H1 (cell line): ENCODE measurements around the gene ELMO1. TPM values are rescaled to one million over a fixed set of nuclear protein-coding genes. Genes with fewer than 3 reads are reported as not detected.

Source experiments
- CTCF ChIA-PET: fragments of 300-600 bp; sonication (Branson Sonifier 250); formaldehyde crosslinking; loops from one replicate; lab custom pipeline; 2021; ENCODE audit not compliant: partially characterized antibody; lab: Charles Lee
- POLR2A ChIA-PET: fragments of 300-600 bp; sonication (Branson Sonifier 250); formaldehyde crosslinking; loops from one replicate; lab custom pipeline; 2021; ENCODE audit warnings: inconsistent platforms; ENCODE audit not compliant: partially characterized antibody; lab: Charles Lee
- DNase-seq, 2 experiments: peaks; one replicate each; pipeline versions ENCODE4 v3.0.0 to v3.0.0-alpha.2; 2010 to 2022; ENCODE audit warnings: low spot score in 2 of 2, low read depth in 1 of 2, mixed read lengths in 1 of 2
- FAIRE-seq: peaks from 2 replicates; lab custom pipeline; 2011; peaks lifted over from hg19 to GRCh38; lab: Jason Lieb, UNC
- H2AFZ ChIP-seq: 2 replicates; pipeline ENCODE4 v1.8.1; 2012; ENCODE audit warnings: low read length, inconsistent platforms
- H2AK5ac ChIP-seq: 2 replicates; pipeline ENCODE4 v1.6.1; 2013; ENCODE audit warnings: low read depth, low read length
- H2BK120ac ChIP-seq: replicated peaks from 2 replicates; pipeline ENCODE3; 2013; ENCODE audit warnings: low read depth, low read length, inconsistent platforms
- H2BK12ac ChIP-seq: 2 replicates; pipeline ENCODE4 v1.6.1; 2013; ENCODE audit warnings: low read depth, low read length
- H2BK15ac ChIP-seq: 2 replicates; pipeline ENCODE4 v1.6.1; 2013; ENCODE audit warnings: low read length
- H2BK20ac ChIP-seq: 2 replicates; pipeline ENCODE4 v1.6.1; 2013; ENCODE audit warnings: low read length
- H2BK5ac ChIP-seq: 2 replicates; pipeline ENCODE4 v1.6.1; 2013; ENCODE audit warnings: low read depth, low read length
- H3K14ac ChIP-seq: 2 replicates; pipeline ENCODE4 v1.6.1; 2013; ENCODE audit warnings: inconsistent platforms; ENCODE audit not compliant: insufficient read length
- H3K18ac ChIP-seq: 2 replicates; pipeline ENCODE4 v1.6.1; 2013; ENCODE audit warnings: low read length; ENCODE audit errors: extremely low read depth
- H3K23ac ChIP-seq: 2 replicates; pipeline ENCODE4 v1.6.1; 2013; ENCODE audit warnings: inconsistent platforms; ENCODE audit not compliant: insufficient read length
- H3K23me2 ChIP-seq: 2 replicates; pipeline ENCODE4 v1.6.1; 2013; ENCODE audit warnings: low read depth, low read length
- H3K27ac ChIP-seq: 2 replicates; pipeline ENCODE4 v1.6.1; 2011; ENCODE audit warnings: low read depth, low read length, inconsistent platforms
- H3K27me3 ChIP-seq, 4 experiments: replicated peaks in 1 of 4; 1 replicate in 1 of 4; 2 replicates in 3 of 4; pipeline versions ENCODE4 v1.6.1 to v1.8.1; 2011 to 2013; ENCODE audit warnings: low read length in 3 of 4, mild to moderate bottlenecking in 3 of 4, inconsistent platforms in 2 of 4, mixed read lengths in 2 of 4, moderate library complexity in 1 of 4; ENCODE audit not compliant: control insufficient read depth in 3 of 4, insufficient read depth in 3 of 4; ENCODE audit errors: extremely low read depth in 1 of 4
- H3K36me3 ChIP-seq, 4 experiments: 2 replicates each; pipeline versions ENCODE4 v1.6.1 to v1.8.1; 2011 to 2013; ENCODE audit warnings: mild to moderate bottlenecking in 4 of 4, low read length in 3 of 4, moderate library complexity in 2 of 4, control low read depth in 1 of 4, inconsistent platforms in 1 of 4; ENCODE audit not compliant: insufficient read depth in 4 of 4, control insufficient read depth in 2 of 4
- H3K4ac ChIP-seq: replicated peaks from 2 replicates; pipeline ENCODE3; 2013; ENCODE audit warnings: low read length, low read depth, mixed read lengths, inconsistent platforms; ENCODE audit not compliant: insufficient read length
- H3K4me1 ChIP-seq, 4 experiments: replicated peaks in 1 of 4; 1 replicate in 1 of 4; 2 replicates in 3 of 4; pipeline versions ENCODE4 v1.6.1 to v1.8.1; 2011 to 2013; ENCODE audit warnings: low read length in 3 of 4, inconsistent platforms in 2 of 4, mixed read lengths in 1 of 4; ENCODE audit not compliant: insufficient read depth in 4 of 4, control insufficient read depth in 3 of 4
- H3K4me2 ChIP-seq, 2 experiments: 2 replicates each; pipeline versions ENCODE4 v1.6.1 to v1.8.1; 2011 to 2013; ENCODE audit warnings: low read depth in 2 of 2, low read length in 2 of 2, control low read depth in 1 of 2, inconsistent platforms in 1 of 2, mild to moderate bottlenecking in 1 of 2; ENCODE audit not compliant: insufficient read depth in 1 of 2
- H3K4me3 ChIP-seq, 4 experiments: fragments of 200-600, 300-600 bp in 1 of 4; sonication (generic), shearing (Covaris generic), sonication (Bioruptor Twin) in 1 of 4; 2 replicates each; pipeline versions ENCODE4 v1.5.1 to v1.8.1; 2011 to 2016; ENCODE audit warnings: low read length in 4 of 4, low read depth in 3 of 4, control low read depth in 2 of 4, inconsistent platforms in 2 of 4, mild to moderate bottlenecking in 2 of 4, mixed read lengths in 1 of 4, moderate library complexity in 1 of 4; ENCODE audit not compliant: insufficient read depth in 2 of 4; ENCODE audit errors: extremely low read depth in 1 of 4
- H3K56ac ChIP-seq: replicated peaks from 2 replicates; pipeline ENCODE3; 2013; ENCODE audit warnings: low read depth, mild to moderate bottlenecking, mixed read lengths, low read length, inconsistent platforms; ENCODE audit not compliant: insufficient read length
- H3K79me1 ChIP-seq: 2 replicates; pipeline ENCODE4 v1.6.1; 2013; ENCODE audit warnings: low read depth, low read length, control low read depth
- H3K79me2 ChIP-seq, 2 experiments: 2 replicates each; pipeline versions ENCODE4 v1.6.1 to v1.8.1; 2012 to 2013; ENCODE audit warnings: low read length in 2 of 2, mild to moderate bottlenecking in 2 of 2, inconsistent platforms in 1 of 2; ENCODE audit not compliant: insufficient read depth in 2 of 2, control insufficient read depth in 1 of 2
- H3K9ac ChIP-seq, 4 experiments: replicated peaks in 1 of 4; 1 replicate in 1 of 4; 2 replicates in 3 of 4; pipeline versions ENCODE4 v1.6.1 to v1.8.1; 2011 to 2013; ENCODE audit warnings: low read depth in 3 of 4, low read length in 3 of 4, control low read depth in 2 of 4, mild to moderate bottlenecking in 2 of 4, moderate library complexity in 2 of 4, inconsistent platforms in 1 of 4; ENCODE audit errors: extremely low read depth in 1 of 4
- H3K9me3 ChIP-seq, 2 experiments: 2 replicates each; pipeline versions ENCODE4 v1.6.1 to v1.8.1; 2012 to 2013; ENCODE audit warnings: mild to moderate bottlenecking in 2 of 2, moderate library complexity in 2 of 2, control low read depth in 1 of 2, inconsistent platforms in 1 of 2, low read depth in 1 of 2, low read length in 1 of 2, mixed read lengths in 1 of 2; ENCODE audit not compliant: insufficient read depth in 2 of 2
- H4K20me1 ChIP-seq, 2 experiments: replicated peaks in 1 of 2; 2 replicates each; pipeline versions ENCODE3 to v1.8.1; 2011 to 2013; ENCODE audit warnings: inconsistent platforms in 2 of 2, low read length in 2 of 2, mild to moderate bottlenecking in 1 of 2; ENCODE audit not compliant: insufficient read depth in 2 of 2, control insufficient read depth in 1 of 2
- H4K5ac ChIP-seq: 2 replicates; pipeline ENCODE4 v1.6.1; 2013; ENCODE audit warnings: low read length, low read depth, mixed read lengths, inconsistent platforms; ENCODE audit not compliant: insufficient read length
- H4K8ac ChIP-seq: 2 replicates; pipeline ENCODE4 v1.8.0; 2013; ENCODE audit warnings: mild to moderate bottlenecking, moderate library complexity, low read length, inconsistent platforms; ENCODE audit not compliant: insufficient read depth; ENCODE audit errors: extremely low read depth
- H4K91ac ChIP-seq: replicated peaks from 2 replicates; pipeline ENCODE3; 2013; ENCODE audit warnings: low read length, mixed read lengths, inconsistent platforms; ENCODE audit not compliant: insufficient read length
- BCL11A ChIP-seq, 2 experiments: IDR thresholded peaks; one replicate each; pipeline ENCODE4 v1.6.1; 2011; ENCODE audit warnings: low read depth in 2 of 2, low read length in 2 of 2, mild to moderate bottlenecking in 2 of 2
- JUN ChIP-seq: IDR thresholded peaks from 2 replicates; pipeline ENCODE4 v1.6.1; 2011; ENCODE audit warnings: low read depth, mild to moderate bottlenecking, improper control_type of control experiment, low read length
- JUND ChIP-seq: IDR thresholded peaks from 2 replicates; pipeline ENCODE4 v1.6.1; 2011; ENCODE audit warnings: mild to moderate bottlenecking, improper control_type of control experiment, low read length
- POLR2AphosphoS5 ChIP-seq: IDR thresholded peaks from 2 replicates; pipeline ENCODE4 v1.6.1; 2011; ENCODE audit warnings: low read depth, low read length
- WGBS, 2 experiments: shearing (Covaris generic) in 1 of 2; methylation state at CpG; one replicate each; pipeline versions ENCODE4 v1.1.6 to v1.1.7; 2013 to 2015; ENCODE audit warnings: low lambda C conversion rate in 2 of 2, mixed read lengths in 2 of 2, inconsistent platforms in 1 of 2, low coverage in 1 of 2, missing lambda C conversion rate in 1 of 2; ENCODE audit not compliant: insufficient replicate concordance in 2 of 2, insufficient coverage in 1 of 2, insufficient read length in 1 of 2; ENCODE audit errors: extremely low coverage in 1 of 2, missing lambda C conversion rate in 1 of 2; 5-methylcytosine and 5-hydroxymethylcytosine counted together
- polyA plus RNA-seq, 7 experiments: library from polyadenylated mRNA; depleted of rRNA in 3 of 7; stranded (reverse) in 5 of 7; unstranded in 2 of 7; fragments of >200 nt in 5 of 7; fragments of 200-250 nt in 2 of 7; gene quantifications; 1 replicate in 5 of 7; 2 replicates in 1 of 7; 4 replicates in 1 of 7; pipeline versions ENCODE4 v1.2.1 to v1.2.3, GENCODE V29; 2011 to 2013; ENCODE audit warnings: missing spikeins in 2 of 7, mixed read lengths in 2 of 7
- total RNA-seq: library from RNA; stranded (reverse); fragmentation: NEBNext Ultra II Directional; extraction: Animal tissue kit (Norgen Biotek cat#: 25700); gene quantifications from 2 replicates; pipeline ENCODE4 v1.2.1, GENCODE V29; 2021

Gene ELMO1
- total and polyA plus RNA-seq, 2 of the 8 experiments (the other 6 are each of a cell fraction or from before 2014, with no cell fraction given): 18.4 to 21.0 TPM

- Histone ChIP-seq H4K20me1 (no peaks in the 10 kb centered on the region), H3K79me2 (no peaks in the 10 kb centered on the region), H2BK20ac (no peak overlapping the region), H3K79me1 (no peaks in the 10 kb centered on the region), H2AFZ (no peak overlapping the region), H3K36me3 (no peaks in the 10 kb centered on the region), H4K8ac (no peak overlapping the region), H3K23ac (no peak overlapping the region), H3K9me3 (no peaks in the 10 kb centered on the region), H2BK12ac (no peak overlapping the region), H3K14ac (no peak overlapping the region), H3K23me2 (no peaks in the 10 kb centered on the region), H2BK5ac (no peak overlapping the region), H4K5ac (no peak overlapping the region), H3K27ac (no peak overlapping the region), H3K27me3 (no peaks in the 10 kb centered on the region), H3K4me2 (no peak overlapping the region), H3K4me3 (no peak overlapping the region), H4K91ac (no peak overlapping the region), H3K56ac (no peak overlapping the region), H2BK15ac (no peak overlapping the region), H3K18ac (no peak overlapping the region), H3K4ac (no peak overlapping the region), H2AK5ac (no peak overlapping the region), H3K4me1 (peaks cover 0 to 2% (median 0%) of the 10 kb centered on the region in 4 experiments; a peak in 1 of 7 replicates), H3K9ac (no peak overlapping the region), H2BK120ac (no peak overlapping the region)
- ChIA-PET POLR2A (interaction anchor here (1.4 kb wide), 1 partner anchor 11 kb away, joined by 4 read pairs; no protein-coding TSS in a partner anchor), CTCF (interaction anchor here (0.6 to 1.7 kb wide), 7 partner anchors 9 to 112 kb away, joined by 3 to 7 read pairs (median 3); no protein-coding TSS in a partner anchor)
- DNase-seq (no peak), FAIRE-seq (no peak)
- TF ChIP-seq POLR2AphosphoS5 (no peak), JUN (no peak), BCL11A (IDR thresholded peaks at IDR 0.05; ENCODE audit: low read depth in 2 of 2, low read length in 2 of 2) (no peak), JUND (no peak)
- WGBS, 2 experiments: 60% methylated on average over 3 of the region's 3 CpGs; no CpG with 5 or more reads in 1 of the 2 experiments
These were observed 101.9 kb downstream of the ELMO1 start for GRCh38 chr7:37346761-37347160.
